ENCODE measurements around the gene SBF1.

Gene SBF1

DNA sequence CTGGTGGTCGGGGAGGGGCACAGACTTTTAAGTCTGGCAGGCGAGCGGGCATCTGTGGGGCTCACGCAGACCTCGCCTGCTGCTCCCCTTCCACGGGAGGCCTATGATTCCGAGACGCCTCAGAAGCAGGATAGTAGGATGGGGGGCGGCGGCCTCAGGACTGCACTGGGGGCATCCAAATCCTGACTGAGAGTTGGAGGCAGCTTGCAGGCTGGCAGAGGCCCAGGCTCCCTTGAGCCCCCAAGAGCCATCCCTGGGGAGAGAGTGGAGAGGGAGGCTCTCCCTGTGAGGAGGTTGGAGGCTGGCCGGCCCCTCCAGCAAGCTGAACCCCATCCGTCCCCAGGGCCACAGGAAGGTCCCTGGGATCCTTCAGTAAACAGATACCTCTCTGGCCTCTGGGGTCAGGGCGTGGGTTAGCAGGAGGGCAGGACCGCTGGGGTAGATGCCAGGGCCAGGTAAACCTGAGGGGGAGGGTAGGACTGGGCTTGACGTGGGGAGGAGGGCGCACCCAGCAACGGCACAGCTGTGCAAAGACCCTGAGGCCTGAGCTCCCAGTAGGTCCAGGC is 33.3 kb downstream of the SBF1 start:
- Histone ChIP-seq H3K79me2 (ENCODE audit: insufficient read depth, low read length) (no peaks in the 10 kb centered on the region), H3F3A (ENCODE audit: insufficient read depth, low read length) (no peaks in the 10 kb centered on the region), H3K27ac (ENCODE audit: low read depth, low read length, poor library complexity, severe bottlenecking) (peak overlapping the region; percentile 9), H2AFZ (ENCODE audit: low read length) (no peak overlapping the region), H3K4me1 (ENCODE audit: insufficient read depth, low read length, severe bottlenecking) (peaks cover 27% of the 10 kb centered on the region), H3K9me2 (ENCODE audit: low read depth, low read length) (no peaks in the 10 kb centered on the region), H3K4me2 (ENCODE audit: low read length) (no peak overlapping the region), H3K4me3 (ENCODE audit: low read depth, low read length, poor library complexity, severe bottlenecking) (no peak overlapping the region), H3K27me3 (ENCODE audit: insufficient read depth, low read length) (no peaks in the 10 kb centered on the region), H3K9ac (ENCODE audit: low read length) (no peak overlapping the region), H4K20me1 (ENCODE audit: insufficient read depth, low read length) (no peaks in the 10 kb centered on the region), H3K36me3 (ENCODE audit: insufficient read depth, low read length) (peaks cover 75% of the 10 kb centered on the region), H3K9me3 (ENCODE audit: low read length) (no peaks in the 10 kb centered on the region)
- TF ChIP-seq, protein P1, sequence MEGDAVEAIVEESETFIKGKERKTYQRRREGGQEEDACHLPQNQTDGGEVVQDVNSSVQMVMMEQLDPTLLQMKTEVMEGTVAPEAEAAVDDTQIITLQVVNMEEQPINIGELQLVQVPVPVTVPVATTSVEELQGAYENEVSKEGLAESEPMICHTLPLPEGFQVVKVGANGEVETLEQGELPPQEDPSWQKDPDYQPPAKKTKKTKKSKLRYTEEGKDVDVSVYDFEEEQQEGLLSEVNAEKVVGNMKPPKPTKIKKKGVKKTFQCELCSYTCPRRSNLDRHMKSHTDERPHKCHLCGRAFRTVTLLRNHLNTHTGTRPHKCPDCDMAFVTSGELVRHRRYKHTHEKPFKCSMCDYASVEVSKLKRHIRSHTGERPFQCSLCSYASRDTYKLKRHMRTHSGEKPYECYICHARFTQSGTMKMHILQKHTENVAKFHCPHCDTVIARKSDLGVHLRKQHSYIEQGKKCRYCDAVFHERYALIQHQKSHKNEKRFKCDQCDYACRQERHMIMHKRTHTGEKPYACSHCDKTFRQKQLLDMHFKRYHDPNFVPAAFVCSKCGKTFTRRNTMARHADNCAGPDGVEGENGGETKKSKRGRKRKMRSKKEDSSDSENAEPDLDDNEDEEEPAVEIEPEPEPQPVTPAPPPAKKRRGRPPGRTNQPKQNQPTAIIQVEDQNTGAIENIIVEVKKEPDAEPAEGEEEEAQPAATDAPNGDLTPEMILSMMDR (IDR thresholded peaks at IDR 0.05; ENCODE audit: low read length): no peak

DNA sequence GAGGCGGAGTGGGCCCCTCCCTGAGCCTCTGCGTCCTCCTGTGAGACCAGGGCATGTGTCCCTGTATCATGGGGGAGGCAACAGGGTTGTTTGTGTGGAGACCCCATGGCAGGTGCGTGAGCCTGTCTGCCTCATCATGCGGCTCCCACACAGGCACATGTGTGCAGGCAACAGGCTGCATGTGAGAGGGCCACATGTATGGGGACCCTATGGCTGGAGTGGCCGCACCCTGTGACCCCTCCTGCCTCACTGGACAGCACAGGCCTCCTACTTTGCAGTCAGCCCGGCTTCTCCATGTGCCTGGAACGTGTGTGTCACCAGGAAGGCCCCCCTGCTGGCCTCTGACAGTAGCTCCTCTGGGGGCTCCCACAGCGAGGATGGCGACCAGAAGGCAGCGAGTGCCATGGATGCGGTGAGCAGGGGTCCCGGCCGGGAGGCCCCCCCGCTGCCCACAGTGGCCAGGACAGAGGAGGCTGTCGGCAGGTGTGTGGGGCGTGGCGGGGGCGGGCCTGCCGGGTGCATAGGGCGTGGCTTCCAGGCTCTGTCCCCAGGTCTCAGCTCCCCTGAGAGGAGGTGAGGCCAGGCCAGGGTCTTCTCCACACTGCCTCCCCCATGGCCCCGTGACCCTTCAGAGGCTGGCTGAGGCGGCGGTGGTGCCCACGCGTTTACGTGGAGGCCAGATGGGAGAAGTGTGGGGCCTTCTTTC is 34.1 kb downstream of the SBF1 start:
- H3K36me3 ChIP-seq (ENCODE audit: insufficient read depth, low read length): peaks cover 75% of the 10 kb centered on the region

DNA sequence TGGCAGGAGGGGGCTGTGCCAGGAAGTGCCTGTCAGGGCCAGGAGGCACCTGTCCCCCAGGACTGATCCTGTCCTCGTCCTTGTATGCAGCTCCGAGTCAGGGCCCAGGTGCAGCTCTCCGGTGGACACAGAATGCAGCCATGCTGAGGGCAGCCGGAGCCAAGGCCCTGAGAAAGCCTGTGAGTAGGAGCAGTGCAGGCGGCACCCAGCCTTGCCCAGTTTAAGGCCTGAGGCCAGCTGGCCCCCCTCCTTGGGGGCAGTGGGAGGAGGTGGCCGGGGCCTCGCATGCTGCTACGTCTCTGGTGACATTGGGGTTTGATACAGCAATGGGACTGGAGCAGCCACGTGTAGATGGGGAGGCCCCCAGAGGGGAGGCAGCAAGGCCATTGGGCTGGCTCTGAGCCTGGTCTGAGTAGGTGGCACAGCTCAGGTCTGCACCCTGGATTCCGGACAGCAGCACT is 34.9 kb downstream of the SBF1 start:
- H3K9ac ChIP-seq (ENCODE audit: low read length): no peak overlapping the region
- H3K9me2 ChIP-seq (ENCODE audit: low read depth, low read length): no peaks in the 10 kb centered on the region
- H3K36me3 ChIP-seq (ENCODE audit: insufficient read depth, low read length): peaks cover 80% of the 10 kb centered on the region
- H3K9me3 ChIP-seq (ENCODE audit: low read length): no peaks in the 10 kb centered on the region
- no peaks in the 10 kb centered on the region for H3F3A ChIP-seq (ENCODE audit: insufficient read depth, low read length)
- no peak overlapping the region for H3K4me2 ChIP-seq (ENCODE audit: low read length)
- TF ChIP-seq, protein P1 (IDR thresholded peaks at IDR 0.05; ENCODE audit: low read length): no peak
- H3K79me2 ChIP-seq (ENCODE audit: insufficient read depth, low read length): no peaks in the 10 kb centered on the region
- no peak overlapping the region for H2AFZ ChIP-seq (ENCODE audit: low read length)
- no peaks in the 10 kb centered on the region for H3K27me3 ChIP-seq (ENCODE audit: insufficient read depth, low read length)
- no peak overlapping the region for H3K4me3 ChIP-seq (ENCODE audit: low read depth, low read length, poor library complexity, severe bottlenecking)
- H4K20me1 ChIP-seq (ENCODE audit: insufficient read depth, low read length): no peaks in the 10 kb centered on the region
- peaks cover 10% of the 10 kb centered on the region for H3K4me1 ChIP-seq (ENCODE audit: insufficient read depth, low read length, severe bottlenecking)
- peak overlapping the region; percentile 32 for H3K27ac ChIP-seq (ENCODE audit: low read depth, low read length, poor library complexity, severe bottlenecking)

More for the DNA sequence above, 34.1 kb downstream of the SBF1 start:
- Histone ChIP-seq H4K20me1 (ENCODE audit: insufficient read depth, low read length) (no peaks in the 10 kb centered on the region), H3K9me2 (ENCODE audit: low read depth, low read length) (no peaks in the 10 kb centered on the region), H3K4me1 (ENCODE audit: insufficient read depth, low read length, severe bottlenecking) (peaks cover 18% of the 10 kb centered on the region), H3K9ac (ENCODE audit: low read length) (no peak overlapping the region), H3K27ac (ENCODE audit: low read depth, low read length, poor library complexity, severe bottlenecking) (peak overlapping the region; percentile 32), H3F3A (ENCODE audit: insufficient read depth, low read length) (no peaks in the 10 kb centered on the region), H3K9me3 (ENCODE audit: low read length) (no peaks in the 10 kb centered on the region), H3K4me2 (ENCODE audit: low read length) (no peak overlapping the region), H3K4me3 (ENCODE audit: low read depth, low read length, poor library complexity, severe bottlenecking) (no peak overlapping the region), H2AFZ (ENCODE audit: low read length) (no peak overlapping the region), H3K27me3 (ENCODE audit: insufficient read depth, low read length) (no peaks in the 10 kb centered on the region), H3K79me2 (ENCODE audit: insufficient read depth, low read length) (no peaks in the 10 kb centered on the region)
- TF ChIP-seq EZH2 (IDR thresholded peaks at IDR 0.05; ENCODE audit: borderline replicate concordance, low read length): no peak
- TF ChIP-seq, protein P1 (IDR thresholded peaks at IDR 0.05; ENCODE audit: low read length): no peak
